Measurements from ENCODE around the gene DAB2IP.

The DAB2IP gene

DNA sequence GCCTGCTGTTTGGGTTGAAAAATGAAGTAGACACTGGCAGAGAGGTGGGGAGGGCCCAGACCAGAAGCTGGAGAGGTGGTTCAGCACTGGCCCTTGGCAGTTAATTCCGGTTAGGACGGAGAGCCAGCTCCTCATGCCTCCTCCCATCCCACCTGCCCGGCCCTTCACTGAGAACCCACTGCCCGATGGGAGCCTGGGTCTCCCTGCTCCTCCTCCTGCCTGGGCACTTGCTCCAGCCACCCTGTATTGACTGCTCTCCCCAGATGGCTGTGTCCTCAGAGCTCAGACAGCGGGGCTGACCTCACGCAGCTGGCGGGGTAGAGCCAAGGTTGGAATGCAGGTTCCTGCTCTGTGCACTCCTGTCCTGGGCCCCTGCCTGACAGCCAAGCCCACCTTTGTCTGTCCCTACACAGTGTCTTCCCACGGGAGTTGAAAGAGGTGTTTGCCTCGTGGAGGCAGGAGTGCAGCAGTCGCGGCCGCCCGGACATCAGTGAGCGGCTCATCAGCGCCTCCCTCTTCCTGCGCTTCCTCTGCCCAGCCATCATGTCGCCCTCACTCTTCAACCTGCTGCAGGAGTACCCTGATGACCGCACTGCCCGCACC lies 114.7 kb downstream of the DAB2IP start:
- H3K9ac ChIP-seq (ENCODE audit: low read length): no peak overlapping the region
- H2AFZ ChIP-seq (ENCODE audit: low read depth, low read length, severe bottlenecking): no peak overlapping the region
- no peaks in the 10 kb centered on the region for H3K79me2 ChIP-seq (ENCODE audit: insufficient read depth, low read length)
- H3K36me3 ChIP-seq (ENCODE audit: low read length): no peaks in the 10 kb centered on the region
- H3K4me3 ChIP-seq (ENCODE audit: insufficient read depth, low read length, poor library complexity, severe bottlenecking): no peak overlapping the region
- no peaks in the 10 kb centered on the region for H3K27me3 ChIP-seq (ENCODE audit: low read length)
- H3K4me2 ChIP-seq (ENCODE audit: low read depth, low read length, poor library complexity, severe bottlenecking): no peak overlapping the region
- H3K27ac ChIP-seq (ENCODE audit: low read depth, low read length): no peak overlapping the region
- H4K20me1 ChIP-seq (ENCODE audit: low read depth, low read length): no peaks in the 10 kb centered on the region
- H3K9me2 ChIP-seq (replicated peaks; ENCODE audit: insufficient read depth, low read length): no peaks in the 10 kb centered on the region
- H3F3A ChIP-seq (ENCODE audit: insufficient read depth): no peaks in the 10 kb centered on the region
- no peak for TF ChIP-seq CTCF (IDR thresholded peaks at IDR 0.05; ENCODE audit: insufficient read depth, low read length, poor library complexity, severe bottlenecking)
- TF ChIP-seq EZH2phosphoT487 (conservative IDR thresholded peaks at IDR 0.05; ENCODE audit: low read length): no peak
- no peaks in the 10 kb centered on the region for H3K9me3 ChIP-seq (ENCODE audit: insufficient read depth, low read length)

DNA sequence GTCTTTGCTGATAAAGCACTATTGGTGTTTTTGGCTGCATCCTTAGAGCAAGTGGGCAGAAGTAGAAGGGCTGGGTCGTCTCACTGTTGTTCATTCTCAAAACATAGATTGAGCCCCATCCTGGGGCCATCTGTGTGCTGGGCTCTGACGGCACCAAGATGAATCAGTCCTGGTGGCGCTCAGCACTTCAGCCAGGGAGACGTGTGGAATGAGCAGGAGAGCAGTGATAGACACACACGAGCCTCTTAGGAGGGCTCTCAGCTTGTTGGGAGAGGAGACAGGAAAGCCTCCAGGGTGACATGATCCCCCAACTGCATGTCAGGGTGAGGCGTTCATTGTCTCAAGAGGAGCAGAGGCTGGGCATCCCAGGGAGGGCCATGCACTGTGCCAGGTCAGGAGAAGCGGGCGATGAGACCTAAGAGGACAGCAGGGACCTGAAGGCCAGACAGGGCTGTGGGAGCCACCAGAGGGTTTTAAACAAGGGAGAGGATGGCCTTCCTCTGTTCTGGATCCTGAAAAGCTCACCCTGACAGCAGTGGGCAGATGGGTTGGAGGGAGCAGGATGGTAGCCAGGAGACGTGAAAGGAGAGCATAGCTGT lies 115.8 kb downstream of the DAB2IP start:
- Histone ChIP-seq H3K9ac (ENCODE audit: low read length) (no peak overlapping the region), H3K27ac (ENCODE audit: low read depth, low read length) (no peak overlapping the region), H3K27me3 (ENCODE audit: low read length) (no peaks in the 10 kb centered on the region), H2AFZ (ENCODE audit: low read depth, low read length, severe bottlenecking) (no peak overlapping the region), H3K4me2 (ENCODE audit: low read depth, low read length, poor library complexity, severe bottlenecking) (no peak overlapping the region), H4K20me1 (ENCODE audit: low read depth, low read length) (no peaks in the 10 kb centered on the region), H3K9me3 (ENCODE audit: insufficient read depth, low read length) (no peaks in the 10 kb centered on the region), H3K9me2 (replicated peaks; ENCODE audit: insufficient read depth, low read length) (no peaks in the 10 kb centered on the region), H3F3A (ENCODE audit: insufficient read depth) (no peaks in the 10 kb centered on the region), H3K79me2 (ENCODE audit: insufficient read depth, low read length) (no peaks in the 10 kb centered on the region), H3K4me3 (ENCODE audit: insufficient read depth, low read length, poor library complexity, severe bottlenecking) (no peak overlapping the region), H3K36me3 (ENCODE audit: low read length) (no peaks in the 10 kb centered on the region)
- TF ChIP-seq EZH2phosphoT487 (conservative IDR thresholded peaks at IDR 0.05; ENCODE audit: low read length): no peak
- no peak for TF ChIP-seq CTCF (IDR thresholded peaks at IDR 0.05; ENCODE audit: insufficient read depth, low read length, poor library complexity, severe bottlenecking)

DNA sequence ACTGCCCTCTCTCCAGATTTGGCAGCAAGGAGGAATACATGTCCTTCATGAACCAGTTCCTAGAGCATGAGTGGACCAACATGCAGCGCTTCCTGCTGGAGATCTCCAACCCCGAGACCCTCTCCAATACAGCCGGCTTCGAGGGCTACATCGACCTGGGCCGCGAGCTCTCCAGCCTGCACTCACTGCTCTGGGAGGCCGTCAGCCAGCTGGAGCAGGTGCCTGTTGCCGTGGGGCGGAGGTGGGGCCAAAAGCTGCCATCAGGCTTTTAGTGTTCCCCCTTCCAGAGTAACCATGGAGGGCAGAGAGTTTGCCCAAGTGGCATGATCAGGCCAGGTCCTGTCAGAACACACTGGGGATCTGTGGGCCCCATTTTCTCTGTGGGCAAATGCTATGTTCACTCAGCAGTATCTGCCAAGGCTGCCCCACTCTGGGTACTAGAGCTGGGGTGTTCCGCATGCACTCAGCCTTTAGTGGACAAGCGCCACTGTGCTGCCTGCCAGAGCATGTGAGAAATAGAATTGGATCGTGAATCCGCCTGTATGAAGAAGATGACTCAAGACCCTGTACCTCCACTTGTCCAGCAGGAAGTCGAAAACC lies 117.1 kb downstream of the DAB2IP start:
- H2AFZ ChIP-seq (ENCODE audit: low read depth, low read length, severe bottlenecking): no peak overlapping the region
- no peaks in the 10 kb centered on the region for H3K36me3 ChIP-seq (ENCODE audit: low read length)

More for the DNA sequence above, 117.1 kb downstream of the DAB2IP start:
- Histone ChIP-seq H4K20me1 (ENCODE audit: low read depth, low read length) (no peaks in the 10 kb centered on the region), H3F3A (ENCODE audit: insufficient read depth) (no peaks in the 10 kb centered on the region), H3K4me3 (ENCODE audit: insufficient read depth, low read length, poor library complexity, severe bottlenecking) (no peak overlapping the region), H3K27ac (ENCODE audit: low read depth, low read length) (no peak overlapping the region), H3K9me3 (ENCODE audit: insufficient read depth, low read length) (no peaks in the 10 kb centered on the region), H3K4me2 (ENCODE audit: low read depth, low read length, poor library complexity, severe bottlenecking) (no peak overlapping the region), H3K9ac (ENCODE audit: low read length) (no peak overlapping the region), H3K27me3 (ENCODE audit: low read length) (no peaks in the 10 kb centered on the region), H3K9me2 (replicated peaks; ENCODE audit: insufficient read depth, low read length) (no peaks in the 10 kb centered on the region), H3K79me2 (ENCODE audit: insufficient read depth, low read length) (no peaks in the 10 kb centered on the region)
- TF ChIP-seq CTCF (IDR thresholded peaks at IDR 0.05; ENCODE audit: insufficient read depth, low read length, poor library complexity, severe bottlenecking) (no peak), EZH2phosphoT487 (conservative IDR thresholded peaks at IDR 0.05; ENCODE audit: low read length) (no peak)
